ENCODE data around the gene TMEM217.
"Not testable (repeated sequence)": the region's sequence is repeated elsewhere in the genome, so short reads cannot be mapped to it uniquely, and the experiment has no call there.

The TMEM217 gene

DNA sequence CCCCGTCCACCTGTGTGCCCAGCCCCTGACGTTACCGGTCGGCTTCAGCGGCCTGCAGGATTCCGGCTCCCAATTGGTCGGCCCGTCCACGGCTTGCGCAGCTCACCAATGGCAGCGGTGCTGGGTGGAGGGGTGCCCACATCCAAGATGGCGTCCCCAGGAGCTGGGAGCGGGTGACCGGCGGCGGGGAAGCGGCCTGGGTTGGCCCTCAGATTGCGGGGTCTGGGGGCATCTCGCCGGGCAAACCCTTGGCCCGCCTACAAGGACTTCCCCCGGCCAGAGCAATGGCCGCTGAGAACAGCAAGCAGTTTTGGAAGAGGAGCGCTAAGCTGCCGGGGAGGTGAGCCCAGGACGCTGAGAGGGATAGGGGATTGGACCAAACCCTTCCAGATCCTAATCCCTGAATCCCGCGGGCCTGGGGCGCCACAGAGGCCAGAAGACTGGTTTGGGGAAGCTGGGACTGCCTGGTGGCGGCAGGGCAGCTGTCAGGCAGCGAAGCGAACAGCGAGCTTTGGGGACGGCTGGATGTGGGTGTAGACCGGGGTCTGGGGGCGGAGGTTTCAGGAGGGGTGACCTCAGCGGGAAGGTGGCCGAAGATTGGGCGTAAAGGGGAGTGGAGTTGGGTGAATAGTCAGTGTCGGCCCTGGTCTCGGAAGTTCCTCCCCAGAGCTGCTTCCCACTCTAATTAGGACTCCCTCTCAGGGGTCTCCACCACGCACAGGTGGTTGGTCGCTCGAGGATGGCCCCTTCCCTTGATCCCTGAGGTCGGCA is at the start of gene TMEM217, which contains the start of gene TBC1D22B:
Gene TMEM217 (minus strand): TSS at position 511 of the 771 bp plus-strand sequence. CDS start 39,114 bp downstream, outside the sequence.
Gene TBC1D22B (plus strand): TSS at position 139 of the 771 bp plus-strand sequence. CDS start 146 bp downstream, at position 285.
- peak; percentile 95 for DNase-seq (ENCODE audit: low spot score)

DNA sequence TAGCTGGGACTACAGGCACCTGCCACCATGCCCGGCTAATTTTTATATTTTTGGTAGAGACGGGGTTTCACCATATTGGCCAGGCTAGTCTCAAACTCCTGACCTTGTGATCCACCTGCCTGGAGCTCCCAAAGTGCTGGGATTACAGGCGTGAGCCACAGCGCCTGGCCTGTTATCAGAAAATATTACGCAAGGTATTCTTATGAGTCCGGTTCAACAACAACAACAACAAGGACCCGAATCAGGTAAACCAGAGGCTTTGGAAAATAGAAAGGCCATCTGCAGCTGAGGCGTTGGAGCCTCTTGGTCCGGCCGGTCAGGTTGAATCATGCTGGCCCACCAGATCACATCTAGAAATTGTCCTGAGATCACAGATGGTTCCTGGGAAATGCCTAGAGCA is 49.5 kb upstream of the TMEM217 start:
- not testable (repeated sequence) for DNase-seq (ENCODE audit: low spot score)

DNA sequence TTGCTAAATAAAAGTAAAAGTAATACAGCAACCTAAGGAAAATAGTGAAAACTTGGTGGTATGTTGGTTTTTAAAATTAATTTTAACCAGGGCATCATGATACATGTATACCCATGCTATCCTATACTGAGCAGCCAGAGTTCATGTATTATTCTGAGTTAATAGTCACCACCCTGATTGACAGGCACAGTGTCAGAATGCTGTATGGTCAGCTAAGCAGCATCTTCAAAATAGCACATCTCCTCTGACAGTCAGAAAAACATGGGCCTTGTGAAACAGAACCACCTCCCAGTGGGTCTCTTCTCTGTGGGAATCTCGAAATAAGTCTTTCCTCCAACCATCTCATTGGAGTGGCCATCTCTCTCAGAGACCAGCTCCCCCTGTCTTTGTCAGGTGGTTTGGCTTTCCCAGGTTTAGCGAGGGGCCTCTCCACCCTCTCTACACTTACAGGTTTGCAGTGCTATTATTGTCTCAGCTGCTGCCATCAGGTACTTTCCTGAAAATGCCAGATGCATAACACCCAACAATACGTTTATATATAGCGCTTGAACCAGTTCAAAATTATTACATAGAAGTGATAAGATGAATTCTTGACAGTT is 48.8 kb upstream of the TMEM217 start:
- no peak for DNase-seq (ENCODE audit: low spot score)

DNA sequence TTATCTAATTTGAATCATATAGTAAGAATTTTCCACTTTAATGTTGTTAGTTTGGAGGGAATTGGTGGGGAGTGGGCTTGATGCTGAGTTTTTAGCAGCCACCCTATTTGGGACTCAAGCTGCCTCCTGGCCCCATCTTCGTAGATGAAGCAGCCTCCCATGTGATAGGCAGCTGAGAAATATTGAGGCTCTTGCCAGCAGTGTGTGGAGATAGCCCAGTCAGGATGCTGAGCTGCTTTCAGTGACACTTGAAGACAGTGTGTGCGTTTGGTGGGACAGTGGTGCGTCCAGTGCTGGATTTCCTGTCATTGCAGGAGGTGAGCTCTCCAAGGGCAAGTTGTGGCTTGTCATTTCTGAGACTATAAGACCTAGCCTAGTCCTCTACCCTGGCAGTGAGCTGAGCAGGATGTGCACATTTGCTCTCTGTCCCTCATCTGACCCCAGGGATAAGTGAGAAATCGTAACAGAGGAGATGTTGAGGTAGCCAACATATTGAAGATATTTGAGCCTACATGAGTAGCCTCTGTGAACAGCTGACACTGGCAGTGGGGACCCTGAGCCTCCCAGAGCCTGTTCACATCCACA is 48.0 kb upstream of the TMEM217 start:
- no peak for DNase-seq (ENCODE audit: low spot score)

DNA sequence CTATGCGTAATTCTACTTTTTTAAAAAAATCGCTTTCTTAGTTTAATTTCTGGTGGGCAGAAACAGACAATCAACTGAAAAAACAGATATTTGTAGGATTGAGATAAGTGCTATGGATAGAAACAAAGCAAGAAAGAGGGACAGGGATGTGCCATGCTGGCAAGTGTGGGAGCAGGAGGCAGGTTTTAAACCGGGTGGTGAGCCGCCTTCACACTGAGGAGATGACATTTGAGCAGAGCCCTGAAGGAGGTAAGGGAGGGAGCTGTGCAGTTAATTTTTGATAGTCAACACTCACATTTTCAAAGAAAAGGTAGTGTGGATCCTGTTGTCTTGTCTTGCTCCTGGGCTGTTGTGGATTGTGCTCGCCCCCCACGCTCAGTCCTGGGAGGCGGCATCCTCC is 46.8 kb upstream of the TMEM217 start:
- DNase-seq (ENCODE audit: low spot score): no peak

DNA sequence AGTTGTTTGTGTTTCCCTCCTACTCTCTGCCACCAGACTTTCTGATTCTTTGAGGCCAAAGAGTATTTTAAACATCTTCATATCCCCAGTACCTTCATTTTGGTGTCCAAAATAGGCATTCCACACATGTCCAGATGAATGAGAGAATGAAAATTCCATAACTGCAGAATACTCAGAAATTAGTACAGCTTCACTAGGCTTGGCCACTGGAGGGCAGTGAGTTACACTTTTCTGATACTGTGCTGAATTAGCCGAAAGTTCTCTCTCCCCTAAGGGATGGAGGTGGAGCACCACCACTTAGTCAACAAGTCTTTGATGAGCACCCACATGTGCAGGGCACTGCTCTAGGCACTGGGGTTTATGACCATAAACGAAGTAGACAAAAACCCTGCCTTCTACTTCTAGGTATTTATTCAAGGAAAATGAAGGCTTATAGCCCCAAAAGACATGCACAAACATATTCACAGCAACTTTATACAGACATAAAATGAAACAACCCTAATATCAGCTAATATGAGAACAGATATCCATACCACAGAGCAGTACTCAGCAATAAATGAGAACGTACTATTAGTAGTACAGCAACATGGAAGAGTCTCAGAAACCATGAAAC is 46.1 kb upstream of the TMEM217 start:
- peak; percentile 5 for DNase-seq (ENCODE audit: low spot score)

DNA sequence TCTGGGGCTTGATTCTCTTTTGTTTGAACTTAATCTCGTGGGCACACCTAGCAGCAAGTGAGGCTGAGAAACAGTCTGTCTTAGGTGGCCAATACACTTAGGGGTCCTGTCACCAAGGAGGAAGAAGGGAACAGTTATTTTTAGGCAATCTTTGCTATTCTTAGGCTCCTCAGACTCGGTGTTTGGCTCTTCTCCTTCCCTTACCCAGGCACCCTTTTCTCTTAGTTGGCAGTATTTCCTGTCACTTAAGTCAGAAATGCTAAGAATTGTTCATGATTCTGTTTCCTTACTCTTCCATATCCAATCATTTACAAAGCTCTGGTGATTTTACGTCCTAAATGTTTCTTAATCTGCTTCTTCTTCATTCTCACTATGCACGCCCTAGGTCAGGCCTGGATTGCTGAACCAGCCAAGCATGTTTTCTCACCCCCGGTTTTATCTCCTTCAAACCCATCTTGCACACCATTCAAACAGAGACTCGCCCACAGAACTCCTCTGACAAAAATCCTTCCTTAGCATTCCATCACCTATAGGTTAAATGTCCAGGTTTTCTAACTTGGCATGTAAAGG is 45.2 kb upstream of the TMEM217 start:
- DNase-seq (ENCODE audit: low spot score): no peak

DNA sequence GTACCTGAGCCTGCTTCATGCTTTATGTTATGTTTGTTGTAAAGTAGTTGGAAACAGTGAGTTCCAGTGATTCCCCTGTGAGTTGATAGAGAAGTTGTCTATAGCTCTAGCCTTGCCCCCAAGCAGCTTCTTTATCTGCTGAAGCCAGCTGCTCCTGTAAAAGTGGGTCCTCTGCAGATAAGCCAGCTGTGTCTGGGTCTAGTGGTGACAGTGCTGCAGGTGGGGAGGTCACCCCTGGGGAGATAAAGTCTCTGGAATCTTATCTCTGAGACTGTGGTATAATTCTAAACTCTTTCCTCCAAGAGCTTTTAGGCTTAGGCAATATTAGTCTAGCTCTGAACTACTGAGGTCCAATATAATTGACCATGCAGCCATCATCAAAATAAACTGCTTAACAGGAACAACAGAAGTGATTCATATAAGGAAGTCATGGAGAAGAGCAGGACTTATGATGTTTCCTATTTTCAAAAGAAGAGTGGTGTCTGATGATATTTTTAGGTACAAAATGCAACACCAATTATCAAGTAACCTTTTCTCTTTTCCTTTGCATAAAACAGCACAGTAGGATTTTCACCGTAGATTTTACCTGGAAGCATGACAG is 44.2 kb upstream of the TMEM217 start:
- DNase-seq (ENCODE audit: low spot score): no peak

DNA sequence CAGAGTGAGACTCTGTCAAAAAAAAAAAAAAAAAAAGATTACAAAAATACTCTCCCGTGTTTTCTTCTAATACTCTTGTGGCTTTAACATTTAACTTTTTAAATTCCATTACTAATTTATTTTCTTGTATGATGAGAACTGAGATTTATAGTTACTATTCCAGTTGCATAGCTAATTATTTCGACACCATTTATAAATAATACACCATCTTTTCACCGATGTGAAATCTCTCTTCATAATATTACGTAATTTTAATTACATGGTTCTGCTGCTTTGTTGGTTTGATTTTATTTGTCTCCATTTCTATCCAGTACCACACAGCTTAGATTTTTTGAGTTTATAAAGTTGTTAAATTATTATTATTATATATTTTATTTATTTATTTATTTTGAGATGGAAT is 42.0 kb upstream of the TMEM217 start:
- no peak for DNase-seq (ENCODE audit: low spot score)

DNA sequence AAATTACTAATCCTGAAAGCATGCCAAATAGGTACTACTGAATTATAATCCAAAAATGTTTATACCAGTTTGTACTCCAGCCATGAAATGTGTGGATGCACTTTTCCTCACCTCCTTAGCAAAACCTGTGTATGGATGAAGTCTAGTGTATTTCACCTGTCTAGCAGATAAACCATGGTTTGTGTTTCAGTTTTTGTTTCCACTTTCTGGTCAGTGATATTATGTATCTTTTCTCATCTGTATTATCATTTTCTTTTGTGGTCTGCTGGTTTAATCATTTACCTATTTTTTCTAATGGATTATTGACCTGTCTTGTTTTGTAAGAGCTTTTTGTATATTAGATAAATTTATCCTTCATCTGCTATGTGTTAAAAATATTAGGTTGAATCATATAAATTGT is 41.0 kb upstream of the TMEM217 start:
- no peak for DNase-seq (ENCODE audit: low spot score)

DNA sequence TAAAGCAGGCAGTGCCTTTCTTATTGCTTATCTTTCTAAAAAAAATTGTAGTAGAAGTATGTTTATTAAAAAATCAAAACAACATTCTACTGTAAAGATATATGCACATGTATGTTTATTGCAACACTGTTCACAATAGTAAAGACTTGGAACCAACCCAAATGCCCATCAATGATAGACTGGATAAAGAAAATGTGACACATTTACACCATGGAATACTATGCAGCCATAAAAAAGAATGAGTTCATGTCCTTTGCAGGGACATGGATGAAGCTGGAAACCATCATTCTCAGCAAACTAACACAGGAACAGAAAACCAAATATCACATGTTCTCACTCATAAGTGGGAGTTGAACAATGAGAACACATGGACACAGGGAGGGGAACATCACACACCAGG is 39.7 kb upstream of the TMEM217 start:
- DNase-seq (ENCODE audit: low spot score): not testable (repeated sequence)

DNA sequence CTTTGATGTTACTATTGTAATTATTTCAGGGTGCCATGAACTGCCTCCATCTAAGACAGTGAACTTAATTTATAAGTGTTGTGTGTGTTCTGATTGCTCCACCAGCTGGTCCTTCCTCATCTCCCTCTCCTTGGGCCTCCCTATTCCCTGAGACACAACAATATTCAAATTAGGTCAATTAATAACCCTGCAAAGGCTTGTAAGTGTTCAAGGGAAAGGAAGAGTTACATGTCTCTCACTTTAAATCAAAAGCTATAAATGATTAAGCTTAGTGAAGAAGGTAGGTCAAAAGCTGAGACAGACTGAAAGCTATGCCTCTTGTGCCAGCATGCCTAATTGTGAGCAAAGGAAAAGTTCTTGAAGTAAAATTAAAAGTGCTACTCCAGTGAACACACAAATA is 35.5 kb upstream of the TMEM217 start:
- no peak for DNase-seq (ENCODE audit: low spot score)

DNA sequence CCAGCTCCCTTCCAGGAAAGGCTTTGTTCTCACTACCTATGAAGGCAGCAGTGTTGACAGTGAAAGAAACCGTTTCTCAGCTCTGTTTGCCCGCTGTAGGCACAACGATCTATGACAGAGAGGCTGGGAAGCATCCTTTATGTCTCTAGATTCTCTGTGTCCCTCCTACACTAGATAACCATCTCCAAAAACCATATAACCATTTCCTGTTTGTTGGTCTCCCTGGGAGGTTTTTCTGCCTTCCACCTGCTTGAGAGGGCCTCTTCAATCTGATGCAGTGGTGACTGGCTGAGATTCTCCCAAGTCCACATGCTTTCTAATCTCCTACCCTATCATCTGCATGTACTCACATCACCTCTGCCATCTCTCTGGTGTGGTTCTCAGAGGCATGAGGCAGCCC is 32.0 kb upstream of the TMEM217 start:
- peak; percentile 42 for DNase-seq (ENCODE audit: low spot score)

DNA sequence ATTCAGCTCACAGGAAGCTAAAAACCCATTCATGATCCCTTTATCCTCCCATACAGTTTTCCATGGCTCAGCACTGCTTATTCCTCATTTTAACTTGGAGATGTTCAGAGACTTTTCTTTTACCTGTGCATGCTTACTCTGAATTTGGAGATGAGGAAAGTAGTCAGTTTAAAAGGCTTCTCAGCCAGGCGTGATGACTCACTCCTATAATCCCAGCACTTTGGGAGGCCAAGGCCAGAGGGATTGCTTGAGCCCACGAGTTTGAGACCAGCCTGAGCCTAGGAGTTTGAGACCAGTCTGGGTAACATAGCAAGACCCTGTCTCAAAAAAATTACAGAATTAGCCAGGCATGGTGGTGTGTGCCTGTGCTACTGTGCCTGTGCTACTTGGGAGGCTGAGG is 30.3 kb upstream of the TMEM217 start:
- no peak for DNase-seq (ENCODE audit: low spot score)

DNA sequence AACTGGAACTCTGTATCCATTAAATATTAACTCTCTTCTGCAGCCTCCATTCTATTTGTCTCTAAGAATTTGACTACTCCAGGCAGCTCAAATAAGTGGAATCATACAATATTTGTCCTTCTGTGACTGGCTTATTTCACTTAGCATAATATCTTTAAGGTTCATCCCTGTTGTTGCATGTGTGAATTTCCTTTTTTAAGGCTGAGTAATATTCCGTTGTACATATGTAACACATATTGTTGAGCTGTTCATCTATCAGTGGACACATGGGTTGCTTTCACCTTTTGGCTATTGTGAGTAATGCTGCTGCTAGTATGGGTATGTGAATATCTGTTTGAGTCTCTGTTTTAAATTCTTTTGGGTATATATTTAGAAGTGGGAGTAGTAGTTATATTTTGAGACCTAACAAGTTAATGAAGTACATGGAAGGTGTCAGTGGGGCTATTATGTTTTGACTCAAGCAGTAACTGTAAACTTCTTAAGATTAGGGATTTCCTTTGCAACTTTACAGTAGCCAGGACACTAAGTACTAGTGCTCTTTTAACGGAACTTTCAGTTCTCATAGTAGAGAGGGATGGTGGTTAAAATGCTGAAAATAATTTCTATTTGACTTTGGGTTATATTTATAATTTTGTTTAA is 29.7 kb upstream of the TMEM217 start:
- DNase-seq (ENCODE audit: low spot score): no peak

DNA sequence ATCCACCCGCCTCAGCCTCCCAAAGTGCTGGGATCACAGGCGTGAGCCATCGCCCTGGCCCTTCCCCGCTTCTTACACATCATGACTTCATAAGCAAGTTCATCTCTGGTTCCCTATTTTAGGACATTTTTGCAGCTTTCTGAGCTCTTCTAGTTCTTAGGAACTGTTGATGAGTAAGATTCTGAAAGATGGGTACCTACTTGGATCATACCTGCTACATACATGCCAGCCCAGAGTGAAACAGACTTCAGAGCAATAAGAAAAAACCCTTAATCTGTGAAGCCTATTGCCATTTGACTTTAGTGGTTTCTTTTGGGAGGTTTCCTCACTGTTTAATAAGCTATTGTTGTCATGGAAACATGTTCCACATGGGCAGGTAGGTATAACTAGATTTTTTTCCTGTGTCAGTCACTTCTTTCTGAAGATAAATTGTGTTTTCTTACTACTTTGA is 27.9 kb upstream of the TMEM217 start:
- DNase-seq (ENCODE audit: low spot score): no peak

DNA sequence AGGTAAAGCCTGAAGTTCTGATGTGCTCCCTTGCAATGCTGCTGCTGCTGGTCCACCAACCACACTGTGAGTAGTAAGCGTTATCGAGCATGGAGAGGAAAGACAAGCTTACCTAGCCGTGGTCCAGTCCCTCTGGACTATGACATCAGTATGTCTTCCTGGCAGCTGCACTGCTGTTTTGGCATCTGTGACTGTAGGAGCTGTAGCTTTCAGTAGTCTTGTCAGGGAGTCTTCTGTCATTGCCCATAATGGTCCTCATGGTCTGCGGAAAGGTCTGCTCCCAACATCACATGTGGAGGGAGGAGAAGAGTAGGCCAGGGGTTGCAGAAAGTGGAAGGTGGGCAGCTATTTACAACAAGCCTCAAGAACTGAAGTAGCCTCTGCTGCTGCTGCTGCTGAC is 26.8 kb upstream of the TMEM217 start:
- no peak for DNase-seq (ENCODE audit: low spot score)

DNA sequence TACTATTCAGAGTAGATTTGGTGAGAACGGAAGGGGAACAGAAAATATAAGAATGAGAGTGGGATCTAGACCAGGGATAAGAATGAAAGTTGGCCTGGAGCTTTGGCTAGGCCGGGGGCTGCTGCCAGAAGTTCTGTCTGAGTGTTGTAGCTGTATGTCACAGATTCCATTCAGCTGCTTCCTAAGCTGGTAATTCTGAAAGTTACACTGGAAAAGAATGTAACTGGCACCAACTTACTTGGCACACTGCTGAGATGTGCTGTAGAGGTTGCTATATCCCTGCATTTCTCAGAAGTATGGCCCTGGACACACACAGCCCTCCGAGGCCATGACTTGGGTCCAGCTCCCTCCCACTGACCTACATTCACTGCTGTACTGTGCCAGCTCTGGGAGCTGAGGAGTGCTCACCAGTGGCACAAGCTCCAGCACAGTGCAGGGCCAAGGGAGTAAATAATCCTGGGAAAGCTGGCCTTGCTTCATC is 25.8 kb upstream of the TMEM217 start:
- no peak for DNase-seq (ENCODE audit: low spot score)

DNA sequence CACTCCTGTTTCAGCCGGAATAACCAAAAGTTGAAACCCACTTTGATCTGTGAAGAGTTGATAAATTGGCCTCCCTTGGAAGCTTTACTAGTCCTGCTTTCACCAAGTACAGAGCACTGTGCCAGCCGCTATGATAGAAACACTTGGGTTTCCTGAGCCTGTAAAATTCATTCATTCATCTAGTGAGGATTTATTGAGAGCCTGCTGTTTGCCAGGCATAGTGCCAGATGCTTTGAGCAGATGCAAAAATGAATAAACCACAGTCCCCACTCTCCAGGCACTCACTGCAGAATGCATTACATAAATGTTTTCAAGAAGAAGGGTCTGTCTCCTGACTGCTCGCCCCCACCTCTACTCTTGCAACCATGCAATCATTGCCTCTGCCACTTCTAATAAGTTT is 25.3 kb upstream of the TMEM217 start:
- DNase-seq (ENCODE audit: low spot score): no peak

DNA sequence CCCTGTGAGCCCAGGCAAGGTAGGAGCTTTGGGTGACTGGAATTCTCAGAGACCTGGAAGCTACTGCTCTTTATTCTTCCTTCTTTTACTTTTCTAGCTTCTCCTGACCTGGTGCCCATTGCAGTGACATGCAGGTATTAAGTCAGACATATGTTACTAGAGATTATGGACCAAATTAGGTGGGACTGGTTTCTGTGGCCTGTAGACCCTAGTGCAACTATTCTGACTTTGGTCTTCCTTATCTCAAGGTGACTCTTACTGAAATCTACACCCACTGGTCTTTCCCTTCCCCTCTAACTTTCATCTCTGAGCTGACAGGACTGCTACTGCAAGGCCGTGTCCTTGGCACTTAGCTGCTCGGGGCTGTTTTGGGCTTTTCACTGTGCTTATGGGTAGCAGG is 24.4 kb upstream of the TMEM217 start:
- DNase-seq (ENCODE audit: low spot score): no peak

DNA sequence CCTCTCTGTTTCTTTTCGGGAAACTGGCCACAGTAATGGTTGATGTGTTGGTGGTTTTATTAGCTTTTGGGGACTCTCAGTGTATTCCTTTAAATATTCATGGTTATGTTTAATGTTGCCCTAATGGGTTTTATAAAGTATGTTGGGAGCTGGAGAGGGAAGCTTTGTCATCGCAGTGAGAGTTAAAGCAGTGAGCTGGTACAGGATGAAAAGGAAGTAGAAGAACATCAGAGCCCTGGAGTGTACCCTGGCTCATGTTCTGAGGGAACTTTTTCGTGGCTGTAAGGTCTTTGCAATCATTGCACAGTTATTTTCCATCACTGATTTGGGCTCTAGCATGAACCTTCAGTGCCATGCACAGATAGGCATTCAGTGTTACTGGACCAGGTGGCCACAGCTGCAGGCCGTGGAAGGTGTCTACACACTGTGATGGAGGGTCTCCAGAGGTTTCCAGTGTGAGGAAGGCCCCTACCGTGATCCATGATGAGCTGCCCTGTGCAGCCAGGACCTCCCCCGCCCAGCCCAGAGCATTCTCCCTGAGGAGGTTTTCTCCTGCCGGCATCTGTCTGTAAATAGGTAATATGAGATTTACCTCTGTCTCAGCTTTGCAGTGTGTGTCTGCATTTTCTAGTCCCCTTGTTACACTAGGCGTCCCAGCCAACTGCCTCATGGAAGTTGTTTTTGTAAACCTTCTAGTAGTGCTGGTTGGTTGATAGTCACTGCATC is 22.4 kb upstream of the TMEM217 start:
- no peak for DNase-seq (ENCODE audit: low spot score)
